NCI-H1930 (cell line): ENCODE measurements around the gene C3AR1.
"Not testable (repeated sequence)": the region's sequence is repeated elsewhere in the genome, so short reads cannot be mapped to it uniquely, and the experiment has no call there.

Experiments used
- DNase-seq, 2 experiments: peaks; one replicate each; lab custom pipeline; 2025; lab: John Stamatoyannopoulos, UW

C3AR1 gene

GRCh38 chr12:8028267-8028666, 37.9 kb downstream of the C3AR1 start:
- DNase-seq, result no peak

GRCh38 chr12:8027856-8028255, 38.3 kb downstream of the C3AR1 start:
- DNase-seq, result no peak

- DNase-seq, result peak; percentile 97 to 98
These were observed 39.8 kb downstream of the C3AR1 start for GRCh38 chr12:8026291-8026900.

- peak; percentile 71 to 81 for DNase-seq
These were observed 47.2 kb downstream of the C3AR1 start for GRCh38 chr12:8018666-8019581.

GRCh38 chr12:8018213-8018612, 47.9 kb downstream of the C3AR1 start:
- DNase-seq, result not testable (repeated sequence)

- no peak for DNase-seq
These were observed 51.3 kb downstream of the C3AR1 start for GRCh38 chr12:8014836-8015235.

- no peak for DNase-seq
These were observed 53.4 kb downstream of the C3AR1 start for GRCh38 chr12:8012651-8013309.

- no peak for DNase-seq
These were observed 54.8 kb downstream of the C3AR1 start for GRCh38 chr12:8011331-8011730.
